Type B pancreatic cell (in vitro differentiated cells): ENCODE measurements around the gene USP2. TPM values are rescaled to one million over a fixed set of nuclear protein-coding genes. Genes with fewer than 3 reads are reported as not detected.

Experiments used
- DNase-seq: peaks from one replicate; pipeline ENCODE4 v3.0.0; 2021; ENCODE audit warnings: mixed read lengths; ENCODE audit not compliant: unreplicated experiment; ENCODE audit errors: extremely low spot score
- H3K27ac Mint-ChIP-seq: 2 replicates; pipeline ENCODE4 v1.8.0; 2021; ENCODE audit warnings: mild to moderate bottlenecking, mixed read lengths
- H3K27me3 Mint-ChIP-seq: 2 replicates; pipeline ENCODE4 v1.8.0; 2021; ENCODE audit warnings: mixed read lengths
- H3K36me3 Mint-ChIP-seq: 2 replicates; pipeline ENCODE4 v1.8.0; 2021; ENCODE audit warnings: mixed read lengths
- H3K4me1 Mint-ChIP-seq: one replicate; pipeline ENCODE4 v1.8.0; 2021; ENCODE audit warnings: mixed read lengths; ENCODE audit not compliant: unreplicated experiment
- H3K4me3 Mint-ChIP-seq: 2 replicates; pipeline ENCODE4 v1.8.0; 2021; ENCODE audit warnings: mild to moderate bottlenecking, mixed read lengths
- H3K9me3 Mint-ChIP-seq: 2 replicates; pipeline ENCODE4 v1.8.0; 2021; ENCODE audit warnings: mixed read lengths
- CTCF ChIP-seq: fragments of 200-600 bp; sonication (generic); conservative IDR thresholded peaks from 2 replicates; pipeline ENCODE4 v1.5.0; 2021; ENCODE audit warnings: antibody characterized with exemption, mild to moderate bottlenecking
- total RNA-seq: library from RNA; stranded (reverse); gene quantifications from 2 replicates; pipeline ENCODE4 v1.2.1, GENCODE V29; 2021; ENCODE audit warnings: low replicate concordance

The USP2 gene
- total RNA-seq, 1 donor from 2014 or later = 8.2 TPM

DNA sequence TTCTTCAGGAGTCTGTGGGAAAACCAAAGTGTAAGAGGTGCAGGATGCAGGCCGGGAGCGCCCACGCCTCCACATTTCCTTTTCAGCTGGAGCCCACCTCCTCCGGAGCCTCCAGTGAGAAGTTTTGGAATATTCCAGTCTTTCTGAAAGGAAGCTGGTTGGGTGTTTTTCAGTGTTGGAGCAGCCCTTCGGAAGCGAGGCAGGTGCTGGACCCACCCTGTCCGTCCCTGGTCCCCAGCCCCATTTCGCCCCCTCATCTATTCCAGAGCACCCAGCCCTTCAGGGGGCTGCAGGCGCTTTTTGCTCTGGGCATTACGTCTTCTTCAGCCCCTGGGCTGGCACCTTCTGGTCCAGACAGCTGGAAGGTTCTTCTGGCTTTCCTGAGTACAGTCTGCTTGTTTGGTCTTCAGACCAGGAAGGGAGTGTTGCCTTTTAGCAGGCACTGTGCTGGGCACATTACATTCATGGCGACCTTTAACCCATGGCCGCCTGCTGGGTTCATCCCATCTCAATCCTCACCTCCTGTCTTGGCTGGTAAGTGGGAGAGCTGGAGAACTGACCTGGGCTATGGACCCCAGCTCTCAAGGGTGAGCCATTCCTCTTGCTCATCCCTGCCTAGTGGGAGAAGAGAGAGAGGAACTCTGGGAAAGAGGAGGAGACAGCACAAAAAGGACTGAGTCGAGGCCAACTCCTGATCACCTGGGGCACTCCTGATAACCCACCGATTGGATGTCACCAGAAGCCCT is 42.2 kb upstream of the USP2 start:
- peaks cover 12% of the 10 kb centered on the region for H3K4me1 Mint-ChIP-seq
- peak overlapping the region; percentile 92 for H3K4me3 Mint-ChIP-seq
- H3K36me3 Mint-ChIP-seq = no peaks in the 10 kb centered on the region
- DNase-seq = no peak
- peaks cover 62% of the 10 kb centered on the region for H3K27me3 Mint-ChIP-seq
- no peaks in the 10 kb centered on the region for H3K9me3 Mint-ChIP-seq
- H3K27ac Mint-ChIP-seq = no peak overlapping the region
- TF ChIP-seq CTCF = no peak

- Mint-ChIP-seq H3K36me3 (no peaks in the 10 kb centered on the region), H3K4me3 (peak within 1 kb of the TSS; percentile 92), H3K9me3 (no peaks in the 10 kb centered on the region), H3K27me3 (peaks cover 56% of the 10 kb centered on the region), H3K27ac (peak within 1 kb of the TSS; percentile 72), H3K4me1 (peaks cover 12% of the 10 kb centered on the region)
- DNase-seq = no peak
- no peak for TF ChIP-seq CTCF
Measured at GRCh38 chr11:119422809-119423508, 41.5 kb upstream of the USP2 start, which contains the start of gene THY1. Gene THY1, minus strand, starts transcription at chr11:119423172. Its CDS starts 2,267 bp downstream, at chr11:119420905.

DNA sequence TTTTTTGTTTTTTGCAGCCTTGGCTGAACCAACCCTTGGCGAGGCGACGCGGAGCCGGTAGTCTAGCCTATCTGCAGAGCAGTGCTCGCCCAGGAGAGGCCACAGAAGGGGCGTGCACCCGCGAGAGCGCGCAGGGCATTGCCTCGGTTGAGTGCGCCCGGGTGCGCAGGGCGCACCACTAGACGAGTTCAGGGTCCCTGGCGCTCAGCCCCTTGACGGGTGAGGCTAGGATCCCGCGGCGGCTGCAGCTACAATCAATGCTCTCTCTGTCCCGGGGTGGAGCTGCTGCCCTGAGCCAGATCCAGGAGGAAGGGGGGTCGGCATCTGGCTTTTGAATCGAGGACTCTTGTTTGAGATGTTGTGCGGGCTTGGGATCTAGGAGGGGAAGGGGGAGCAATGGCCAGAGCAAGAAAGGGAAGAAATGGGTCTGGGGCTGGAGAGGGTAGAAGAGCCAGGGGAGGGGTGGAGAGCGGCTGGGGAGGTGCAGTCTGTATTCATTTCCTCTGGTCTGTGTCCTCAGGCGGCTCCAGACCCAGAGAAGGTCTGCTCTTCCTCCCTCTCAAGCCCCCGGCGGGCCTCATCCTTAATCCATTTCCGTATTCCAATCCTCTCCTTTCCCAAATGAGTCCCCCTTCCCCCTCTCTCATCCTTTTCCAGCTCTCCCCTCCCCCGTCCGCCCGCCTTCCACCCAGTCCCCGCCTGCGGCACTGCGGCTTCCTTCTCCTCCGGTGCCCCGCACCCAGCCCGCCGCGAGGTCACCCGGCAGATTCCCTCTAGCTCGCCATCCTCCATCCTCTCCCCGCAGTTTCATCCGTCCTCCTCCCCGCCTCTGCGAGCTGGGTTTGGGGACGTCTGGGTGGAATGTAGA is 40.7 kb upstream of the USP2 start:
- no peaks in the 10 kb centered on the region for H3K9me3 Mint-ChIP-seq
- no peak for TF ChIP-seq CTCF
- DNase-seq = no peak
- H3K27ac Mint-ChIP-seq = peak overlapping the region; percentile 72
- peaks cover 12% of the 10 kb centered on the region for H3K4me1 Mint-ChIP-seq
- H3K4me3 Mint-ChIP-seq = peak overlapping the region; percentile 92
- peaks cover 4% of the 10 kb centered on the region for H3K36me3 Mint-ChIP-seq
- H3K27me3 Mint-ChIP-seq = peaks cover 62% of the 10 kb centered on the region

DNA sequence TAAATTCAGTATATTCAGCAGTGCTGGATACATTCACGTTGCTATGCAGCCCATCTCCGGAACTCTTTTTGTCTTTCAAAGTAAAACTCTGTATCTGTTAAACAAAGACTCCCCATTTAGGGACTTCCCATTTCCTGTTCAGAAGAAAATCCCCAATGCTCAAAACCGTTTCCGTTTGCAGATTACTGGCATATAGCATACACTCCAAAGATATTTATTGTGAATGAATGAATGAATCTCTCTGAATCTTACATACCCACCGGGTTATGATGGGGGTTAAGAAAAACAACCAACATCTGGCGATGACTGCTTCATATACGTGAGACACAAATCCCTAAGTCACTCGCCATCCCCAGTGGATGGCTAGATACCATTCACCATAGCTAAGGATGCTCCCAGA is 39.9 kb upstream of the USP2 start:
- Mint-ChIP-seq H3K27ac (no peak overlapping the region), H3K36me3 (peaks cover 4% of the 10 kb centered on the region), H3K4me3 (peak overlapping the region; percentile 92), H3K27me3 (peaks cover 62% of the 10 kb centered on the region), H3K9me3 (no peaks in the 10 kb centered on the region), H3K4me1 (peaks cover 12% of the 10 kb centered on the region)
- TF ChIP-seq CTCF = no peak
- no peak for DNase-seq

DNA sequence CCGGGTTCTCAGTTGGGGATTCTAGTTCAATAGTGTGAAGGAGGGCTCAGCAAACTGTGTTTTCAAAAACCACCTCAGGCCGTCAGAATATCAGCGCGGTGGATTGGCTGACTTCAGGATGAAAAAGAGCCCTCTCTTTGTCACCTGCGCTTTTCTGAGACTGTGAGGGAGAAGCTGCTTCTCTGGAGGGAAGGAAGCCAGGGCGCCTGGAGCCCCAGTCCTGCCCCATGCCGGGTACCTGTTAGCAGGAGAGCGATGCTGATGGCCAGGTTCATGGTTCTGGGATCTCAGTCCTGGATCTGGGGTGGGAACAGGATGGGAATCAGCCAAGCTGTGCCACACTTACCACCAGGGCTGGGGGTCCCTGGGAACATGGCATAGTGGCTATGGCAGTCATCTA is 39.1 kb upstream of the USP2 start:
- no peaks in the 10 kb centered on the region for H3K9me3 Mint-ChIP-seq
- no peak for TF ChIP-seq CTCF
- DNase-seq = no peak
- H3K27me3 Mint-ChIP-seq = peaks cover 65% of the 10 kb centered on the region
- H3K36me3 Mint-ChIP-seq = peaks cover 4% of the 10 kb centered on the region
- H3K27ac Mint-ChIP-seq = no peak overlapping the region
- no peak overlapping the region for H3K4me3 Mint-ChIP-seq
- H3K4me1 Mint-ChIP-seq = peaks cover 12% of the 10 kb centered on the region
